Muscle of leg (tissue), 11 donors: ENCODE results near the gene MBD2. TPM values are rescaled to one million over a fixed set of nuclear protein-coding genes. Genes with fewer than 3 reads are reported as not detected.
A peak's percentile ranks its signal among the peaks of the same experiment; 100 is the strongest.

ENCODE experiments used
- DNase-seq: peaks from one replicate; pipeline ENCODE4 v3.0.0; 2013
- H3K27ac ChIP-seq: one replicate; pipeline ENCODE4 v1.5.1; 2013; ENCODE audit warnings: mild to moderate bottlenecking, low read length, control low read depth
- H3K27me3 ChIP-seq: one replicate; pipeline ENCODE4 v1.6.1; 2013; ENCODE audit warnings: low read length; ENCODE audit not compliant: control insufficient read depth, insufficient read depth
- H3K36me3 ChIP-seq: one replicate; pipeline ENCODE4 v1.6.1; 2013; ENCODE audit warnings: low read length; ENCODE audit not compliant: control insufficient read depth, insufficient read depth
- H3K4me1 ChIP-seq: one replicate; pipeline ENCODE4 v1.6.1; 2013; ENCODE audit warnings: low read length; ENCODE audit not compliant: control insufficient read depth, insufficient read depth
- H3K4me3 ChIP-seq: one replicate; pipeline ENCODE4 v1.5.1; 2013; ENCODE audit warnings: low read length, control low read depth
- H3K9me3 ChIP-seq: replicated peaks from 2 replicates; pipeline ENCODE4 v1.6.1; 2013; ENCODE audit warnings: low read depth, low read length; ENCODE audit not compliant: control insufficient read depth
- WGBS: methylation state at CpG from one replicate; pipeline ENCODE4 v1.1.5; 2013; ENCODE audit warnings: missing lambda C conversion rate; ENCODE audit not compliant: insufficient coverage; 5-methylcytosine and 5-hydroxymethylcytosine counted together
- polyA plus RNA-seq, 8 donors: library from polyadenylated mRNA; unstranded; fragments of 120-200 nt; gene quantifications; one replicate each; pipeline versions ENCODE4 v1.2.1 to v1.2.3, GENCODE V29; 2013; ENCODE audit warnings: inconsistent platforms in 1 of 8, low replicate concordance in 1 of 8; ENCODE audit not compliant: insufficient read length in 8 of 8, insufficient read depth in 1 of 8
- total RNA-seq: library from RNA; stranded (reverse); fragments of 120-200 nt; gene quantifications from one replicate; pipeline ENCODE4 v1.2.4, GENCODE V29; 2013

The MBD2 gene
- total and polyA plus RNA-seq, 9 donors = 26.5 to 60.5 (median 42.7) TPM

- no peak overlapping the region for H3K27ac ChIP-seq
These were observed 14.6 kb upstream of the MBD2 start for GRCh38 chr18:54239091-54239490.

GRCh38 chr18:54238173-54238936 is 13.9 kb upstream of the MBD2 start:
- no CpG with 5 or more reads among the region's 7 CpGs for WGBS
- Histone ChIP-seq H3K27ac (no peak overlapping the region), H3K36me3 (no peaks in the 10 kb centered on the region), H3K27me3 (no peaks in the 10 kb centered on the region), H3K4me1 (no peaks in the 10 kb centered on the region), H3K9me3 (no peaks in the 10 kb centered on the region), H3K4me3 (no peak overlapping the region)
- no peak for DNase-seq

More at GRCh38 chr18:54239091-54239490, 14.6 kb upstream of the MBD2 start:
- H3K36me3 ChIP-seq = no peaks in the 10 kb centered on the region
- H3K9me3 ChIP-seq = no peaks in the 10 kb centered on the region
- H3K4me3 ChIP-seq = no peak overlapping the region
- H3K4me1 ChIP-seq = no peaks in the 10 kb centered on the region
- DNase-seq = no peak
- H3K27me3 ChIP-seq = no peaks in the 10 kb centered on the region
- no CpG with 5 or more reads among the region's 2 CpGs for WGBS

- H3K27me3 ChIP-seq = no peaks in the 10 kb centered on the region
- WGBS = 87% methylated on average over 4 of the region's 8 CpGs
- H3K36me3 ChIP-seq = no peaks in the 10 kb centered on the region
- H3K27ac ChIP-seq = no peak overlapping the region
- H3K9me3 ChIP-seq = no peaks in the 10 kb centered on the region
- H3K4me3 ChIP-seq = no peak overlapping the region
- no peaks in the 10 kb centered on the region for H3K4me1 ChIP-seq
- DNase-seq = no peak
These were observed 11.4 kb upstream of the MBD2 start for GRCh38 chr18:54235871-54236270.

- Histone ChIP-seq H3K27me3 (no peaks in the 10 kb centered on the region), H3K4me1 (no peaks in the 10 kb centered on the region), H3K9me3 (no peaks in the 10 kb centered on the region), H3K36me3 (no peaks in the 10 kb centered on the region), H3K4me3 (no peak overlapping the region), H3K27ac (no peak overlapping the region)
- WGBS = no CpG with 5 or more reads among the region's 5 CpGs
- no peak for DNase-seq
These were observed 9.3 kb upstream of the MBD2 start for GRCh38 chr18:54233747-54234146.

GRCh38 chr18:54233228-54233625 is 8.8 kb upstream of the MBD2 start:
- no peaks in the 10 kb centered on the region for H3K36me3 ChIP-seq
- H3K4me1 ChIP-seq = no peaks in the 10 kb centered on the region
- H3K27me3 ChIP-seq = no peaks in the 10 kb centered on the region
- no peaks in the 10 kb centered on the region for H3K9me3 ChIP-seq
- no peak overlapping the region for H3K4me3 ChIP-seq
- DNase-seq = no peak
- no peak overlapping the region for H3K27ac ChIP-seq
- no CpG with 5 or more reads among the region's 3 CpGs for WGBS

GRCh38 chr18:54232485-54233227 is 8.2 kb upstream of the MBD2 start:
- H3K36me3 ChIP-seq = no peaks in the 10 kb centered on the region
- no peaks in the 10 kb centered on the region for H3K27me3 ChIP-seq
- no peaks in the 10 kb centered on the region for H3K4me1 ChIP-seq
- 89% methylated on average over 3 of the region's 7 CpGs for WGBS
- H3K27ac ChIP-seq = no peak overlapping the region
- no peak overlapping the region for H3K4me3 ChIP-seq
- H3K9me3 ChIP-seq = no peaks in the 10 kb centered on the region
- no peak for DNase-seq

- Histone ChIP-seq H3K4me1 (no peaks in the 10 kb centered on the region), H3K27me3 (no peaks in the 10 kb centered on the region), H3K36me3 (no peaks in the 10 kb centered on the region), H3K27ac (no peak overlapping the region), H3K4me3 (no peak overlapping the region), H3K9me3 (no peaks in the 10 kb centered on the region)
- no peak for DNase-seq
- WGBS = 71% methylated on average over 4 of the region's 7 CpGs
These were observed 5.1 kb upstream of the MBD2 start for GRCh38 chr18:54229421-54230059.

GRCh38 chr18:54228364-54228763 is 3.9 kb upstream of the MBD2 start:
- no peaks in the 10 kb centered on the region for H3K27me3 ChIP-seq
- no peak overlapping the region for H3K4me3 ChIP-seq
- no peaks in the 10 kb centered on the region for H3K9me3 ChIP-seq
- no peak overlapping the region for H3K27ac ChIP-seq
- H3K36me3 ChIP-seq = no peaks in the 10 kb centered on the region
- DNase-seq = no peak
- H3K4me1 ChIP-seq = no peaks in the 10 kb centered on the region

GRCh38 chr18:54223568-54224241 is 764 bp downstream of the MBD2 start:
- H3K36me3 ChIP-seq = no peaks in the 10 kb centered on the region
- H3K4me1 ChIP-seq = peaks cover 8% of the 10 kb centered on the region
- WGBS = 0% methylated on average over 28 of the region's 39 CpGs
- DNase-seq = peak; percentile 94
- no peaks in the 10 kb centered on the region for H3K9me3 ChIP-seq
- no peaks in the 10 kb centered on the region for H3K27me3 ChIP-seq
- H3K4me3 ChIP-seq = peak overlapping the region; percentile 75
- H3K27ac ChIP-seq = peak overlapping the region; percentile 92
